ENCODE results near the gene TRMT1L. TPM values are rescaled to one million over a fixed set of nuclear protein-coding genes. Genes with fewer than 3 reads are reported as not detected.

Gene TRMT1L
- total and polyA plus RNA-seq, 5 donors from 2014 or later = 12.3 to 23.7 (median 20.2) TPM

DNA sequence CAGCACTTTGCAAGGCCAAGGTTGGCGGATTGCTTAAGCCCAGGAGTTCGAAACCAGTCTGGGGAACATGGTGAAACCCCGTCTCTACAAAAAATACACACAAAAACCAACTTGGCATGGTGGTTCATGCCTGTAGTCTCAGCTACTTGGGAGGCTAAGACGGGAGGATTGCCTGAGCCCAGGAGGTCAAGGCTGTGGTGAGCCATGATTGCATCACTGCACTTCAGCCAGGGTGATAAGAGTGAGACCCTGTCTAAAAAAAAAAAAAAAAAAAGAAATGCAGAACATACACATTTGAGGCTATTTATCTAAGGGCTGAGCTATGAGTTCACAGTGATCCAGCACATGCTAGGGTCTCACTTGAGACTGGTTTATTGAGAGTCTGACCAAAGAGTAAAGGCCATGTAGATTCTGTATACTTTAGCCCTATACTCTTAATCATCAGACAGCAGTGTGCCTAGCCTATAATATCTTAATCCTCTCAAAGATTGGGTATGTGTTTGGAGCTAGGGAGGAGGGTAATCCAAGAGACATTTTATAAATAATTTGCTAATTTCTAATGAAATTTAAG, 87.5 kb downstream of the TRMT1L start:
- DNase-seq (no peak), ATAC-seq (ENCODE audit: low read depth in 2 of 2) (no peak)
- Mint-ChIP-seq H3K4me1 (peaks cover 18 to 63% (median 49%) of the 10 kb centered on the region in 4 donors), H3K4me3 (no peak overlapping the region), H3K27ac (no peak overlapping the region), H3K9me3 (peaks cover 0 to 2% (median 0%) of the 10 kb centered on the region in 7 donors), H3K27me3 (no peaks in the 10 kb centered on the region), H3K36me3 (peaks cover 41% of the 10 kb centered on the region)
- Histone ChIP-seq H3K9me3 (ENCODE audit: control insufficient read depth in 2 of 2, low read length in 2 of 2) (no peaks in the 10 kb centered on the region), H3K27ac (ENCODE audit: insufficient read depth, low read length, poor library complexity, severe bottlenecking) (no peak overlapping the region), H3K36me3 (ENCODE audit: control insufficient read depth, insufficient read depth, low read length) (peaks cover 5% of the 10 kb centered on the region), H3K27me3 (ENCODE audit: control insufficient read depth, insufficient read depth, low read length) (no peaks in the 10 kb centered on the region), H3K4me1 (ENCODE audit: control insufficient read depth, insufficient read depth, low read length, poor library complexity, severe bottlenecking) (no peaks in the 10 kb centered on the region), H3K4me3 (ENCODE audit: low read depth, low read length) (no peak overlapping the region)

DNA sequence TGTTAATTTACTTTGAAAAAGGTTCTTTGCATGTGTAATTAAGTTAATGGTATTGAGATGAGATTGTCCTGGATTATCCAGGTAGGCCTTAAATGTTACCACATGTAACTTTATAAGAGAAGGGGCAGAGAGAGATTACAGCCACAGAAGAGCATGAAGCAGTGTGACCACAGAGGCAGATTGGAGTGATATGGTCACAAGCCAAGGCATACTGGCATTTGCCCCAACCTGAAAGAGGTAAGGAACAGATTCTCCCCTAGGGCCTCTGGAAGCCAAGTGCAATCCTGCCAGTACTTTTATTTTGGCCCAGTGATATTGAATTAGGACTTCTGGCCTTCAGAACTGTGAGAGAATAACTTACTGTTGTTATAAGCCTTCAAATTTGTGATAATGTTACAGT, 88.4 kb downstream of the TRMT1L start:
- Mint-ChIP-seq H3K4me1 (peaks cover 27 to 63% (median 54%) of the 10 kb centered on the region in 4 donors), H3K36me3 (peaks cover 41% of the 10 kb centered on the region)

More for the DNA sequence above, 88.4 kb downstream of the TRMT1L start:
- H3K9me3 ChIP-seq (ENCODE audit: control insufficient read depth in 2 of 2, low read length in 2 of 2) = no peaks in the 10 kb centered on the region
- Mint-ChIP-seq H3K9me3 (peaks cover 0 to 2% (median 0%) of the 10 kb centered on the region in 7 donors), H3K27me3 (no peaks in the 10 kb centered on the region), H3K4me3 (no peak overlapping the region), H3K27ac (peak overlapping the region in 1 of 3 donors; percentile 8)
- ATAC-seq (ENCODE audit: low read depth in 2 of 2) (no peak), DNase-seq (no peak)
- H3K36me3 ChIP-seq (ENCODE audit: control insufficient read depth, insufficient read depth, low read length) = peaks cover 5% of the 10 kb centered on the region
- H3K4me1 ChIP-seq (ENCODE audit: control insufficient read depth, insufficient read depth, low read length, poor library complexity, severe bottlenecking) = no peaks in the 10 kb centered on the region
- no peaks in the 10 kb centered on the region for H3K27me3 ChIP-seq (ENCODE audit: control insufficient read depth, insufficient read depth, low read length)
- H3K27ac ChIP-seq (ENCODE audit: insufficient read depth, low read length, poor library complexity, severe bottlenecking) = no peak overlapping the region
- H3K4me3 ChIP-seq (ENCODE audit: low read depth, low read length) = no peak overlapping the region

Other genes with a start within 250 kb of the TRMT1L start
- 141 TPM for gene NIBAN1, start 182.4 kb downstream of the TRMT1L start, total RNA-seq
- 10 to 100 TPM; 37.3 to 70.7 (median 48.5) TPM for gene NIBAN1, start 182.4 kb downstream of the TRMT1L start, polyA plus RNA-seq
- gene RNF2, start 111.4 kb downstream of the TRMT1L start, total RNA-seq = 17.1 TPM
- gene RNF2, start 111.4 kb downstream of the TRMT1L start, polyA plus RNA-seq = 10 to 100 TPM; 16.4 to 33.3 (median 28.2) TPM
- 8.1 TPM for gene SWT1, start 214 bp upstream of the TRMT1L start, total RNA-seq
- 1 to 10 TPM; 6.0 to 9.8 (median 7.5) TPM for gene SWT1, start 214 bp upstream of the TRMT1L start, polyA plus RNA-seq
- 373 TPM for gene IVNS1ABP, start 160.3 kb upstream of the TRMT1L start, total RNA-seq
- 10 to 100 TPM; 66.9 to 95.2 (median 79.9) TPM for gene IVNS1ABP, start 160.3 kb upstream of the TRMT1L start, polyA plus RNA-seq